GM19043 (cell line): Measurements from ENCODE around the gene PCNX2.
A peak's percentile ranks its signal among the peaks of the same experiment; 100 is the strongest.

Experiments
- ATAC-seq: cut with Tn5 transposase; IDR thresholded peaks from one replicate; pipeline ENCODE4 v1.9.1; 2021; ENCODE audit warnings: low read depth; ENCODE audit not compliant: unreplicated experiment

The PCNX2 gene

GRCh38 chr1:232974971-232975370, 320.6 kb downstream of the PCNX2 start:
- no peak for ATAC-seq

GRCh38 chr1:232973652-232974611, 321.6 kb downstream of the PCNX2 start:
- no peak for ATAC-seq

GRCh38 chr1:232970508-232970907, 325.0 kb downstream of the PCNX2 start:
- ATAC-seq: no peak

DNA sequence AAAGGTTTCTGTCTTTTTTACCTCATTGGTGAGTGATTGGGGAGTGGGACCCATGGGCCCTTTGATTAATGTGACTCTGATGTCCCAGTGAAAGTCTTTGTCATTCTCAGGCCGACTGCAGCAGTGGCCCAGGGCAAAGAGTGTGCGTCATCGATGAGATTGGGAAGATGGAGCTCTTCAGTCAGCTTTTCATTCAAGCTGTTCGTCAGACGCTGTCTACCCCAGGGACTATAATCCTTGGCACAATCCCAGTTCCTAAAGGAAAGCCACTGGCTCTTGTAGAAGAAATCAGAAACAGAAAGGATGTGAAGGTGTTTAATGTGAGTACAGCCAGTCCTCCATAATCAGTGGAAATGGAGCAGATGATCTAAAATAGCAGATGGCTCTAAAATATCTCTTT, 325.7 kb downstream of the PCNX2 start:
- no peak for ATAC-seq

DNA sequence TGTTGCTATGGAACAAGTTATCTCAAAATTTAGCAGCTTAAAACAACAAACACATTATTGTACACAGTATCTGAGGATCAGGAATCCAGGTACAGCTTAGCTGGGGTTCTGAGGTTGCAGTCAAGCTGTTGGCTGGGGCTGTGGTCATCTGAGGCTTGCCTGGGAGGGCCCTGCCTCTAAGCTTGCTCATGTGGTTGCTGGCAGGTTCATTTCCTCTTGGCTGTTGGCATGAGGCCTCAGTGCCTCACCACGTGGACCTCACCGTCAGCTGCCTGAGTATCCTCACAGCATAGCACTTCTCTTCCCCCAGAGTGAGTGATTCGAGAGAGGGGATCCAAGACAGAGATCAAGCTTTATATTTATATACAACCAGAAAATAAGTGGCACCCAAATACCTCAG, 326.6 kb downstream of the PCNX2 start:
- peak; percentile 62 for ATAC-seq

GRCh38 chr1:232968391-232968790, 327.1 kb downstream of the PCNX2 start:
- ATAC-seq: no peak

GRCh38 chr1:232966663-232967062, 328.9 kb downstream of the PCNX2 start:
- ATAC-seq: no peak

- no peak for ATAC-seq
Observed at GRCh38 chr1:232965912-232966217, 329.7 kb downstream of the PCNX2 start.

GRCh38 chr1:232965124-232965911, 330.2 kb downstream of the PCNX2 start:
- no peak for ATAC-seq

DNA sequence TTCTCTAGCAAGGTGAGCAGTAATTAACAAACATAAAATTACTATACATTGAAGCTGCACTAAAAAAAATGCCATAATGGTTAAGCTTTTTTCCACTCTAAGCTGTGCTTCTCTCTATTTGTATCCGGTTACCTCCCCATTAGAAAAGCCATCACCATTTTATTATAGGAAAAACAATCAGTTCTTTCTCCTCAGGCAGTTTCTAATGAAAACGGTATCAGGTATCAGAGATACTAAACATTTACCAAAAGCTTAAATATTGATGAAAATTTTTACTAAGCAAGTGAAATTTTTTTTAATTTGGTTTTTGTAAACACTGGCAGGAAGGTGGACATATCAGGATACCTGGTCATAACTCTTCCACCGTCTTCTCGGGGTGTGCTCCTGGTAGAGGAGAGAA, 330.9 kb downstream of the PCNX2 start:
- ATAC-seq: no peak

DNA sequence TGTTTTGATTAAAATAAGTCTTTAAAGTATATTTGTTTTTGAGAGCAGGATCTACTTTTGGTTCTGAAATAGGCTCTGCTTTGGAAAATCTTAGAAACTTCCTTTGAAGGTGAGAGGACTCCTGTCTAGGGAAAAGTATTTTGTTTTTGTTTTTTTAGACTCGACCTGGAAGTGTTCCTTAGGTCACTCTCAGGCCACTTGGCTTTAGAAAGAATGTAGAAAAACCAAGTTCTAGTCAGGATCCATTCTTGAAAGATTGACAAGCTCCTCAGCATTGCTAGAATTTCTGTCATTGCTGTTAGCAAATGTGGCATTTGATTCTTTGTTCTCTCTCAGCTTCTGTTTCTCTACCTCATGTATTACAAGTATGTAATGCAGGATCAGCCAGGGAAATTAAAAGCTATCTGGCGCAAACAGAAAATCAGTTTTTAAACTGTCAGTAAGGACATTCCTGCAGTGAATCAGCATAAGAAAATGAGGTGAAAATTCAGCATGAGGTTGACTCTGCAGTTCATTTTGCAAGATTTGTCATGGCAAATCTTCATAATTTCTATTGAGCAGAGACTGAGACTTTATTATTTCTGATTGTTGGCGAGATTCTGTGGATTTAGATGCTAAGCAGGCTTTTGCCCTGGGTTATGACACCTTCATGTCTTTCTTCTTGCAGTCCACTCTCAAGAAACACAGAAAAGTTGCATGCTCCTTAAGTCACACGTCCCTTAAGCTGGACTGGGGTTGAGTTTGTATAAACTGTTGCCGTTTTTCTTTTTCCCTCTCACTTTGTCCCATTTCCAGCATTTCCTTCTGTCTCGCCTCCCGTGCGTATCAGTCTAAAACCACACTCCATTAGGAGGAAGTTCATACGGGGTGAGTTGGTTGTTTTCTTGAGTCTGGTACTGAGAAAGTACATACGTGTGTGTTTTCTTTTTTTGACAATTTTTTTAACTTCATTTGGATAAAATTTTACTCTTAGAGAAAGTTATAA, 332.5 kb downstream of the PCNX2 start:
- ATAC-seq: no peak

DNA sequence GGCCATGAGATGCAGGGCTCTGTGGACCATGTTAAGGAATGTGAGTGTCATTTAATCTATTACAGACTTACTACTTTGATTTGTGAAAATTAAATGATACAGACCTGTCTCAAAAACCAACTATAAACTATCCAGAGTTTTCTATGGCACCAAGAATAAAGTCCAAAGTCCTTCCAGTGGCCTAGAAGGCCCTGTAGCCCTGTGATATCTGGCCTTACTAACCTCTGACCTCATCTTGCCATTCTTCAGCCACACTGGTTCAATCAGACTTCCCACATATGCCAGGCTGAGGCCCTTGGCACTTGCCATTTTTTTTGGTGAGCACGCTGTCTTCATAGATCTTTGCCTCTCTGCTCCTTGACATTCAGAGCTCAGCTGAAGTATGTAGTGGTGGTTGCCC, 337.5 kb downstream of the PCNX2 start:
- no peak for ATAC-seq

DNA sequence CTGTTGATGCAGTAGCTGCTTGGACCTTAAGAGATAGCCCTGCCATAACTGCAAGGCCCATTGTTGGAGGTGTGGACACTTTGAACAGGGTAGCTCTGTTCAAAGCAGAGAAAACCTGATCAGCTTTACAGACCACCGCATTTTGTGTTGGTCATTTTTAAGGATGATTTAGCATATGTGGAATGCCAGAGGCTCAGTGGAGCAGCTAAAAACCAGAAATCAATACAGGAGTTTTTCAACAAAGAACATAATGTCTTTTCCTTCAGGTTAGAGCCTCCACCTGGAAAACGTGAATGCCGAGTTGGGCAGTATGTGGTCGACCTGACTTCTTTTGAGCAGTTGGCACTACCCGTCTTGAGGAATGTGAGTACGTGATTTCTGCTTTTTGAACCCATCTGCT, 339.4 kb downstream of the PCNX2 start:
- no peak for ATAC-seq

DNA sequence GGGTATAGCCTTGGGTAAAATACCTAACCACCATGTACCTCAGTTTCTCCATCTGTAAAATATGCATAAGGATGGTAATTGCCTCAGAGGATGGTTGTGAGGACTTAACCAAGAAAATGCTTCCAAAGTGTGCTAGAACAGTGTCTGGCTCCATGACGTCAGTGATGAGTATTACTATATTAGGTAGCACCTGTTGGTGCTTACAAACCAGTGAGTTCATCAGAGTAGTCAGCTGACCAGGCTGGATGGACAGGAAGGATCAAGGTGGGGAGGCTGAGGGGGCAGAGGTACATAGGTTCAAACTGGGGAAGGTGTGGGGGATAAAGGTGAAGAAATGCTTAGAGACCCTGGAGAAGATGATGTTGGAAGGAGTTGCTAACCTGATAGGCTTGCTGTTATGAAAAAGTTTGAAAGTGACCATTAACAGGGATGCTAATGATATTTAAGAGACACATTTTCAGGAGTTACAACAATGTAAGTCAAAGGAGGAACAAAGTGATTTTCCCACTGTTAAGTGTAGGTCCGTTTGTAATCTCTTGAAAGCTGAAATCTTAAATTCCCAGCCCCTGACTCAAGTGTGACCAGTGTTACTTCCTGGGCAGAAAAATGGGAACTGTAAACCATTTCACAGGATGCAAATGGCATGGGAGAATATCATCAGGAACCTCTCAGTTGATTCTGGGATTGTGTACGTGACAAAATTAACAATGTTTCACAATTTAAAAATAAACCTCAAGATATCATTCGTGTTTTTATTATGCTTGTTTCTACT, 340.7 kb downstream of the PCNX2 start:
- ATAC-seq: no peak

GRCh38 chr1:232952514-232953499, 342.7 kb downstream of the PCNX2 start:
- ATAC-seq: peak; percentile 49

DNA sequence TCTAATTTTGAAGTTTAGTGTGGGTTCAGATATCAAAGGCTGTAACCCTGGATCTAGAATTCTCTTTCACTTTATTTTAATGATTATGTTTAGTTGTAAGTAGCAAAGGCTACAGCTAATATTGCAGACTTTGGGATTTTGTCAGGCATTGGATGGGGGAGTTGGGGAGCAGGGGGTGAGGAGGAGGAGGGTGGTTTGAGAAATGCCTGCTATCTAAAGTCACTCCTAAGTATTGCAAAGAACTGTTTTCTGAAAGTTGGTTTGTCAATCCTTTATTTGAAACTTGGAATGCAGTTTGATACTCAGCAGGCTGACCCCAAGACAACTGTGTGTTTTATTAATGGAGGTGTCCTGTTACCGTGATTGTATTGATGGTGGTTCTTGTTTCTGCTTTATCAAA, 343.9 kb downstream of the PCNX2 start:
- ATAC-seq: no peak

DNA sequence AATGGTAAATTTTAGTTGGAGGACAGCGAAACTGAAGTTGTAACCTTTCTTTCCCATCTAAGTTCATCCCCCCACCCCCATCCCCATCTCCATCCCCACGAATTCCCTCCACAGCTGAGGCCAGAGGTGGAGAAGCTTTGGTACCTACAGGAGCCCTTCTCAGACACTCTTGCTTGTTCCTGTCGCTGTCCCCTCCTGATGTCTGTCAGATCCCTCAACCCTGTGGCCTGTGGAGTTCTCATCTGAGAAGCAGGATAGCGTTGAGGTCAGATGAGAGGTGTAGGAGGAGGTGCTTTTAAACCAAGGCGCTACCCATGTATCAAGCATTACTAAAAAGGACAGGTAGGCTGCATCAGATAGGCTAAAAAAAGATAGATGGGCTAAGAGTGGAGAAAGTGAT, 344.3 kb downstream of the PCNX2 start:
- peak; percentile 29 for ATAC-seq
